HepG2 (cell line): ENCODE data around the gene MEX3D. TPM values are rescaled to one million over a fixed set of nuclear protein-coding genes. Genes with fewer than 3 reads are reported as not detected.
A peak's percentile ranks its signal among the peaks of the same experiment; 100 is the strongest.

Source experiments
- ADNP ChIP-seq: sonication (generic); formaldehyde crosslinking; IDR thresholded peaks from 2 replicates; pipeline ENCODE4 v1.4.0; 2020; ENCODE audit warnings: missing genetic modification reagents
- ARID2 ChIP-seq: sonication (generic); formaldehyde crosslinking; IDR thresholded peaks from 2 replicates; pipeline ENCODE4 v1.8.1; 2022; ENCODE audit warnings: mild to moderate bottlenecking, missing genetic modification reagents, borderline replicate concordance
- ARNT2 ChIP-seq: sonication (generic); formaldehyde crosslinking; IDR thresholded peaks from 2 replicates; pipeline ENCODE4 v1.8.0; 2022; ENCODE audit warnings: mild to moderate bottlenecking, low read depth, missing genetic modification reagents, moderate library complexity
- ATF2 ChIP-seq: sonication (generic); formaldehyde crosslinking; IDR thresholded peaks from 2 replicates; pipeline ENCODE4 v1.4.0; 2020; ENCODE audit warnings: missing genetic modification reagents
- DNMT3B ChIP-seq: conservative IDR thresholded peaks from 2 replicates; pipeline ENCODE4 v1.6.1; 2016; ENCODE audit warnings: missing biosample characterization, control low read depth
- MEIS1 ChIP-seq: sonication (generic); formaldehyde crosslinking; IDR thresholded peaks from 2 replicates; pipeline ENCODE4 v1.9.0; 2021; ENCODE audit warnings: mild to moderate bottlenecking, missing genetic modification reagents, moderate library complexity, borderline replicate concordance
- MYC ChIP-seq: sonication (generic); formaldehyde crosslinking; IDR thresholded peaks from 2 replicates; pipeline ENCODE4 v1.9.0; 2021; ENCODE audit warnings: missing genetic modification reagents, borderline replicate concordance
- NR2F6 ChIP-seq, 2 experiments: IDR thresholded peaks; 2 replicates each; pipeline ENCODE4 v1.6.1; 2016; ENCODE audit warnings: antibody characterized with exemption in 1 of 2, mild to moderate bottlenecking in 1 of 2
- PHF8 ChIP-seq: sonication (generic); formaldehyde crosslinking; IDR thresholded peaks from 2 replicates; pipeline ENCODE4 v1.5.0; 2020; ENCODE audit warnings: missing genetic modification reagents
- SRSF4 ChIP-seq: fragments of 200-400 bp; formaldehyde crosslinking; IDR thresholded peaks from one replicate; pipeline ENCODE4 v1.6.1; 2018; ENCODE audit warnings: mild to moderate bottlenecking, low read depth, low read length, moderate library complexity; ENCODE audit not compliant: poor library complexity, severe bottlenecking
- TEAD3 ChIP-seq: optimal IDR thresholded peaks from 2 replicates; pipeline ENCODE3; 2016; ENCODE audit warnings: borderline replicate concordance
- TEF ChIP-seq: sonication (generic); formaldehyde crosslinking; IDR thresholded peaks from 2 replicates; pipeline ENCODE4 v1.5.0; 2020; ENCODE audit warnings: missing genetic modification reagents
- ZBED4 ChIP-seq: sonication (generic); formaldehyde crosslinking; IDR thresholded peaks from 2 replicates; pipeline ENCODE4 v1.4.0; 2020; ENCODE audit warnings: missing genetic modification reagents, borderline replicate concordance
- ZNF296 ChIP-seq: sonication (generic); formaldehyde crosslinking; conservative IDR thresholded peaks from 2 replicates; pipeline ENCODE4 v1.5.0; 2020; ENCODE audit warnings: mild to moderate bottlenecking, missing genetic modification reagents
- ZNF331 ChIP-seq: sonication (generic); formaldehyde crosslinking; IDR thresholded peaks from 2 replicates; pipeline ENCODE4 v1.4.0; 2020; ENCODE audit warnings: missing genetic modification reagents
- ZNF33B ChIP-seq: sonication (generic); formaldehyde crosslinking; IDR thresholded peaks from 2 replicates; pipeline ENCODE4 v1.5.1; 2020; ENCODE audit warnings: mild to moderate bottlenecking, missing genetic modification reagents
- ZNF580 ChIP-seq: IDR thresholded peaks from 2 replicates; pipeline ENCODE4 v1.6.1; 2016; ENCODE audit warnings: low read depth, borderline replicate concordance
- ZNF670 ChIP-seq: sonication (generic); formaldehyde crosslinking; IDR thresholded peaks from 2 replicates; pipeline ENCODE4 v1.8.0; 2022; ENCODE audit warnings: mild to moderate bottlenecking, missing genetic modification reagents, borderline replicate concordance
- ZNF776 ChIP-seq: sonication (generic); formaldehyde crosslinking; IDR thresholded peaks from 2 replicates; pipeline ENCODE4 v1.4.0; 2020; ENCODE audit warnings: mild to moderate bottlenecking, missing genetic modification reagents
- ZNF816 ChIP-seq: sonication (generic); formaldehyde crosslinking; IDR thresholded peaks from 2 replicates; pipeline ENCODE4 v1.8.0; 2022; ENCODE audit warnings: missing genetic modification reagents, mild to moderate bottlenecking, borderline replicate concordance
- polyA plus RNA-seq, 8 experiments: library from polyadenylated mRNA; depleted of rRNA in 3 of 8; stranded (reverse) in 7 of 8; unstranded in 1 of 8; fragments of >200 nt; fragmentation: Illumina TruSeq in 4 of 8; extraction: Trizol in 4 of 8; gene quantifications; 2 replicates each; pipeline versions ENCODE4 v1.2.1 to v1.2.3, GENCODE V29; 2011 to 2016; ENCODE audit warnings: low read depth in 4 of 8, missing spikeins in 1 of 8, mixed read lengths in 1 of 8; ENCODE audit not compliant: insufficient read depth in 1 of 8
- total RNA-seq, 5 experiments: library from RNA; depleted of rRNA; stranded (reverse); fragments of >200 nt; fragmentation: Illumina TruSeq; extraction: Trizol; gene quantifications; 2 replicates each; pipeline ENCODE4 v1.2.3, GENCODE V29; 2016; ENCODE audit warnings: low read depth in 1 of 5

MEX3D gene
- total and polyA plus RNA-seq, 2 of the 13 experiments (the other 11 are each of a cell fraction or from before 2014, with no cell fraction given): 3.6 to 17.1 TPM

- TF ChIP-seq SRSF4: no peak
- peak; percentile 38; the same call in 1 of the 2 replicates for TF ChIP-seq ZNF33B
- TF ChIP-seq ZNF670: peak; percentile 87; the same call in 1 of the 2 replicates
- no peak for TF ChIP-seq ADNP (CRISPR knock-in tag)
- 0 out of 2 replicates have a peak, but pooled peaks have one; percentile 44 for TF ChIP-seq ZNF776 (CRISPR knock-in tag)
- peak; percentile 87 for TF ChIP-seq PHF8
- peak; percentile 71; the same call in 1 of the 2 replicates for TF ChIP-seq ZNF580
- TF ChIP-seq ZNF331 (CRISPR knock-in tag): peak; percentile 52
- TF ChIP-seq MYC (CRISPR knock-in tag): peak; percentile 91
- peak; percentile 29; the same call in 1 of the 2 replicates for TF ChIP-seq ARNT2 (CRISPR knock-in tag)
- TF ChIP-seq NR2F6 (IDR thresholded peaks at IDR 0.05): no peak
- TF ChIP-seq NR2F6 (CRISPR knock-in tag; IDR thresholded peaks at IDR 0.05): peak; percentile 63
- no peak for TF ChIP-seq ZNF296 (CRISPR knock-in tag)
- TF ChIP-seq DNMT3B (CRISPR knock-in tag): peak; percentile 44; the same call in 1 of the 2 replicates
- 0 out of 2 replicates have a peak, but pooled peaks have one; percentile 47 for TF ChIP-seq ZNF816 (CRISPR knock-in tag)
- TF ChIP-seq TEF: no peak
- TF ChIP-seq ZBED4 (CRISPR knock-in tag): peak; percentile 87
- peak; percentile 54 for TF ChIP-seq TEAD3 (CRISPR knock-in tag)
- TF ChIP-seq ATF2 (CRISPR knock-in tag): peak; percentile 56
- 0 out of 2 replicates have a peak, but pooled peaks have one; percentile 14 for TF ChIP-seq ARID2 (CRISPR knock-in tag)
- no peak for TF ChIP-seq MEIS1
Observed at GRCh38 chr19:1605236-1606137, 37.4 kb upstream of the MEX3D start, which contains the start of gene UQCR11 (continued).
